Activated naive CD4-positive, alpha-beta T cell treated with anti-CD3 and anti-CD28 coated beads, Interleukin-2, amount 50 U/mL, for 24 hours (primary cell): ENCODE data around the gene DQX1.

ENCODE experiments used
- H3K27ac Mint-ChIP-seq: one replicate; pipeline ENCODE4 v1.8.0; 2021; ENCODE audit warnings: mild to moderate bottlenecking, mixed read lengths
- H3K27me3 Mint-ChIP-seq: one replicate; pipeline ENCODE4 v1.8.0; 2021; ENCODE audit warnings: mixed read lengths
- H3K36me3 Mint-ChIP-seq: one replicate; pipeline ENCODE4 v1.8.0; 2021; ENCODE audit warnings: mixed read lengths
- H3K4me1 Mint-ChIP-seq: one replicate; pipeline ENCODE4 v1.8.0; 2021; ENCODE audit warnings: mixed read lengths
- H3K4me3 Mint-ChIP-seq: one replicate; pipeline ENCODE4 v1.8.0; 2021; ENCODE audit warnings: mild to moderate bottlenecking, mixed read lengths
- H3K9me3 Mint-ChIP-seq: one replicate; pipeline ENCODE4 v1.8.0; 2021; ENCODE audit warnings: mixed read lengths

DQX1 gene

DNA sequence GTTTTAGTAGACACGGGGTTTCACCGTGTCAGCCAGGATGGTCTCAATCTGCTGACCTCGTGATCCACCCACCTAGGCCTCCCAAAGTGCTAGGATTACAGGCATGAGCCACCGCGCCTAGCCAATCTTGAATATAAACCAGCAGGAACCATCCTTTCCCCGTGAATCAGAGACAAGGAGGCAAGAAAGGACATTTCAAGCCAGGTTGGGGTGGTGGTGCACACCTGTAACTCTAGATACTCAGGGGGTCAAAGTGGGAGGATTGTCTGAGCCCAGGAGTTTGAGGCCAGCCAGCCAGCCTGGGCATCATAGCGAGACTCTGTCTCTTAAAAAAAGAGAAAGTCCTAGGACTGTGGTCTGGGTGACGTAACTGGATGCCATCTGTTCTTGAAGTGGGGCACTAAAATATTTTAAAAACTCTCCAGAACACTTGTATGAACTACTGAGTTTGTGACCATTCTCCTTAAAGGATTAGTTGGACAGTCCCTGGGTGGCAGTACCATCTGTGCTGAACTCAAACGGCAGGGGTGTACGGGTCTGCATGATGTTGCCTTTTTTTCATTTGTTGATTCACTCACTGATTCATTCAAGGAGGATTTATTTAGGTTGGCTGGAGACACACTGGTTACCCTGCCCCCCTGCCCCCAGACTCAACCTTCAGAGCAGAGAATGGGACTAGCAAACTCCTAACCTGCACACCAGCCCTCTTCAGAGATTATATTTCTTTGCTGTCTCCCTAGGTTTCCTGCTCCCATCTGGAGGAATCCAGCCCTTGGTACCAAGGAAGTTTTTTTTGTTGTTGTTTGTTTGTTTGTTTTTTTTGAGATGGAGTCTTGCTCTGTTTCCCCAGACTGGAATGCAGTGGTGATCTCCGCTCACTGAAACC lies 14.7 kb downstream of the DQX1 start:
- Mint-ChIP-seq H3K27ac (no peak overlapping the region), H3K4me1 (peaks cover 31% of the 10 kb centered on the region), H3K27me3 (peaks cover 36% of the 10 kb centered on the region), H3K36me3 (peaks cover 5% of the 10 kb centered on the region), H3K9me3 (no peaks in the 10 kb centered on the region), H3K4me3 (no peak overlapping the region)

DNA sequence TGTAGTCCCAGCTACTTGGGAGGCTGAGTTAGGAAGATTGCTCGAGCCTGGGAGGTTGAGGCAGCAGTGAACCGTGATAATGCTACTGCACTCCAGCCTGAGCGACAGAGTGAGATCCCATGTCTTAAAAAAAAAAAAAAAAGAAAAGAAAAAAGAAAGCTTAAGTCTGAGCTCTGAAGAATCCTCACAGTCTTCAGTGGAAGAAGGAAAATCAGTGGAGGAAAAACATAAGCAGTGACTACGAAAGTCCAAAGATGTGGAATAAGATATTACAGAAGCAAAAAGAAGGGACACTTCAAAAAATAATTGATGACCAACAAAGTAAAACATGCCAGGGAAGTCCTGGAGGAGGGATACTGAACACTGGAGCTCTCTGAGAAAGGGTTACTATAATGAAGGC lies 15.8 kb downstream of the DQX1 start:
- H3K36me3 Mint-ChIP-seq = peaks cover 6% of the 10 kb centered on the region
- no peak overlapping the region for H3K27ac Mint-ChIP-seq
- H3K4me1 Mint-ChIP-seq = peaks cover 26% of the 10 kb centered on the region
- no peak overlapping the region for H3K4me3 Mint-ChIP-seq
- no peaks in the 10 kb centered on the region for H3K9me3 Mint-ChIP-seq
- H3K27me3 Mint-ChIP-seq = peaks cover 33% of the 10 kb centered on the region

DNA sequence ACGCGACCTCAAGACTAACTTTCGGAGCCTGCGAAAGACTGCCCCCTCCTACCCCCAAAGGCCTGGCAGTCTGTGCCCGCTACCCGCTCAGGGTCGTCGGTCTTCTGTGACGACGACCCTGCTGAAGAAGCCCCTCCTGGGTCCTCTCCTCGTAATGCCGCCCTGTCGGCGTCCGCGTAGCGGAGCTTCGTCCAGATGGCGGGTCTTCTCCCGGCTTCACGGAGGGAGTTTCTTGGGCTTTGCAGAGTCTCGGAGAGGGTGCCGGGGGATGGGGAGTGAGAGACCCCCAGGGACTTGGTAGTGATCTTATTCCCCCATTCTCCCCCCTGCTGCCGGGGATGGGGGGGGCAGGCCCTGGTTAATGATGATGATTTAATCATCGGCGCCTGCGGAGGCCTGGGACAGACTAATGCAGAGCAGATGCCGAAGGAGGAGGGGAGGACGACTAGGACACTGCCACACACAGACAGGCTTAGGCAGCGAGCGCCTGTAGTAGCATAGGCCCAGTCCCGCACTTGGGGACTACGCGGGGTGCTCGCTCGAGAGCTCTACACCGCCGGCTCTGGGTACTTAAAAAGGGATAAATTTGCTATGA lies 18.0 kb downstream of the DQX1 start:
- Mint-ChIP-seq H3K27ac (peak overlapping the region; percentile 97), H3K27me3 (peaks cover 36% of the 10 kb centered on the region), H3K36me3 (peaks cover 18% of the 10 kb centered on the region), H3K9me3 (no peaks in the 10 kb centered on the region), H3K4me3 (peak overlapping the region; percentile 94), H3K4me1 (peaks cover 39% of the 10 kb centered on the region)

DNA sequence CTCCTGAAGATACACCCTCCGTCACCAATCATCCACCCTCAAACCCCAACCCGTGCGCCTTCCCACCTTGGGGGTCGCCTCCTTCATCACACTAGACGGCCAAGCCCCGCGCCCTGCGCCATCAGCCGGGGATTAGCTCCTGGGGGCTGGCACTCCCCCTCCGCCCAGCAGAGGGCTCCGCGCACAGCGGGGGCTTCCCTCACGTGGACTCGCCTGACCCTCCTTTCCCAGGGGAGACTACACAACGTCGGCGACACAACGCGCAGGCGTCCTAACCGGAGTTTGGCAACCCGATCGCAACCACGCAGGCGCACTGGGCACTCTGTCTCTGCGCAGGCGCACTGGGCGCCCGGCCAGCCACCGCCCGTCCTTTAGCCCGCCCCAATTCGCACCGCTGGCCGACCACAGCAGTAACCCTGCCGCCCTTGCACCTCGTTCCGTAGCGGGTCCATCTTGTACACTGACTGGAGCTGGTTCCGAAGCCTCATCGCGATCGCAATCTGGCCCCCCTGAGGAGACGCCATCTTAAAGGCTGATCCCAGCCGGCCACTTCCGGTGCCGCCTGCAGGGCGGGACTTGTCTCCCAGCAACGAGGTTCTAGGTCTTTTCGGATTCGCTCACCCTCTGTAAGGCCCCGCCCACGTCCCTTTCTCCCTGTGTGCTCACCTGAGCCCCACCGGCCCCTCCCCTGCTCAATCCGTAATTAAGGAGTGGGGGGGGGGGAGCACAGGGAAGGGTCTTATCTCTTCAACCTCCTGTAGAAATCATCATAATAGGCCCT lies 18.7 kb downstream of the DQX1 start, which contains the start of gene PCGF1:
Gene PCGF1, minus strand, starts transcription at position 551 of the 781 bp plus-strand sequence. Its CDS starts 27 bp downstream, at position 524.
- peak within 1 kb of the TSS; percentile 94 for H3K4me3 Mint-ChIP-seq
- peaks cover 36% of the 10 kb centered on the region for H3K27me3 Mint-ChIP-seq
- H3K27ac Mint-ChIP-seq = peak within 1 kb of the TSS; percentile 97
- no peaks in the 10 kb centered on the region for H3K9me3 Mint-ChIP-seq
- peaks cover 44% of the 10 kb centered on the region for H3K4me1 Mint-ChIP-seq
- peaks cover 18% of the 10 kb centered on the region for H3K36me3 Mint-ChIP-seq

DNA sequence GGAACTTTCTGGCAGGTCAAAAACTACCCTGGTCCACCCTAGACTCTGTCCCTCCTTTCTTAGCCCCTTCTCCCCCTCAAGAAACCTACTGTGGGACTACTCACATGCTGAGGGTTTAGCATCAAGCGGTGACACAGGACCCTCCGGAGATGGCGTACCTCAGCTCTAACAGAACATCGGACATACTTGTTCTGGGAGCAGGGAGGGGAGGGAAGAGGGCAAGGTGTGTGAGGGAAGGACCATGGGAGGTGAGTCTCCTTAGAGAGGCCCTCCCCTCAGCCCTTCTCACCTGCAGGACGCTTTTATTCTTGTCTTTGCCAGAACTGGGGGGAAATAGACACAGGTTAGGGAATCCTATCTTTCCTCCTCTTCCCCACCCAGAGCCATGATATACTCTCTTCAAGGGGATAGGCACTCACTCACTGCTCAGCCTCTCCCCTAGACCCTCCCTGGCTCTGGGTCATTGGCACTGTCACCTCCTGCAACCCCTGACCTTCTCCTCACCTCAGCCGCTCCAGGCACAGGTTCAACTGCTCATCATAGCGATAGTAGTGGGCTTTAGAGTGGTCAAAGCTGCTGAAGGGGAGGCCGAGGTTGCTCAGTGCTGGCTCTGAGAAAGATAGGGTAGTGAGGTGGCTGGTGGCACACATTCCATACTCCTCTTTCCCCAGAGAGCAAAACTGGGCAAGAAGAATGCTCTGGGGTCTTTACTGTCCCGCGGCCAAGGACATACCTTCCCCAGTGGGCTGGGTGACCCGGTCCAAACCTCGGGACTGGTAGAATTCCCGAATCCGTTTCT lies 20.4 kb downstream of the DQX1 start:
- H3K9me3 Mint-ChIP-seq = no peaks in the 10 kb centered on the region
- no peak overlapping the region for H3K27ac Mint-ChIP-seq
- peaks cover 38% of the 10 kb centered on the region for H3K27me3 Mint-ChIP-seq
- peaks cover 51% of the 10 kb centered on the region for H3K4me1 Mint-ChIP-seq
- H3K4me3 Mint-ChIP-seq = peak overlapping the region; percentile 23
- H3K36me3 Mint-ChIP-seq = peaks cover 18% of the 10 kb centered on the region

DNA sequence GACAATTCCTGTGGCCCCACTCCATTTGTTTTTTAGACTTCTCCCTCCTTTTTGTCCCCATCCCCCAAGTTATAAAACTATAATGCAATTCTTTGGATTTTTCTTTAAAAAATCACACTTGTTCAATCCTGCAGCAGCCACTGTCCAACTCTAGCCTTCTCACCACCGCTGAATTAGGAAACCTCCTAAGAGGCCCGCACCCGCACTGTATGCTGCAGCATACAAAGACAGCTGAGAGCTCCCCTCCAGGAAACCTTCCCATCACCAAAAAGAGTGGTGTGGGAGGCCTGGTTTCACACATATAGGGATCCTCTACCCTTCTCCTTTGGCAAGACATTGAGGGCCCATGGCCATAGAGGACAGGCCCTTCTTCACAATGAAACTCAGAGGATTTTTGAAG lies 21.4 kb downstream of the DQX1 start:
- peaks cover 37% of the 10 kb centered on the region for H3K27me3 Mint-ChIP-seq
- H3K4me1 Mint-ChIP-seq = peaks cover 51% of the 10 kb centered on the region
- peak overlapping the region; percentile 43 for H3K27ac Mint-ChIP-seq
- H3K36me3 Mint-ChIP-seq = peaks cover 18% of the 10 kb centered on the region
- H3K4me3 Mint-ChIP-seq = peak overlapping the region; percentile 23
- no peaks in the 10 kb centered on the region for H3K9me3 Mint-ChIP-seq

DNA sequence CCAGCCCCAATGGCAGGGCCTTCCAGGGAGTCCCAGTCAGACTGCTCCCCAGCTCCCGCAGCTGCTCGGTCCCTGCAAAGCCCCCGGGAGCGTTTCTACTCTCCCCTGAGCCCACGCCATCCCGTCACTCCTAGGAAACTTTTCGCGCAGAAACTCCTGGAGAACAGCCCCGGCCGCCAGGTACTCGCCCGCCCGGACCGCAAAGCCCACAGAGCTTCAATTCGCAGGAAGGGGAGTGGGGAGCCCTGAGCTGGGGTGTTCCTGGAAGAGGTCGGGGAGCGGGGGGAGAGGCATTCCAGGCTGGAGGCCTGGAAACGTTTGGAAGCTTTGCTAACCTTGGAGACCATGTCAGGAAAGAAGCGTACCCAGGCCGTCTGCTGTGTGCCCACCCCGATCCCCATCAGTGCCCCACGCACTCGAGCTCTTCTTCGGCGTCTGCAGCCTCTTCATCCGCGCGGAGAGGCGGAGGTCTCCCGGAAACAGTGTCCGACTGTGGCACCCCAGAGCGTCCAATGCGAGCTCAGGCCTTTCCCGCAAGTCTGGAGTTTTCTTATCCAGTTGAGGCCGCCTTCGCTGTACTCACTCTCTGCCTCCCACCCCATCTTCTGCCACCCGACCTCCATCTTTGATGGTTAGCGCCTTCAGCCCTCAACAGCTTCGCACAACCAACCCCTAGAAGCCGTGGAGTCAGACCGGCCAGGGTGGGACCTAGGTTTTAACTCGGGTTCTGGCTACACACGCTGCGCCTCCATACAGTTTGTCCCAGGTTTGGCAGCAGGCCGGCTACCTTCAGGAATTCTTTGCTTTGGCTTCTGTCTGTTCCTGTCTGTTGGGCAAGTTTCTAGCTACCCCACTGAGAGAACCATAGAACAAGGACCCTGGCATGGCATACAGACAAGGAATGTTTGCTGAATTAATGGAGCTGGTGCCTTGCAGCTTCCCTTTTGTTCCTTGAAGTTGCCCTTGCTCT lies 22.2 kb downstream of the DQX1 start:
- peaks cover 41% of the 10 kb centered on the region for H3K27me3 Mint-ChIP-seq

DNA sequence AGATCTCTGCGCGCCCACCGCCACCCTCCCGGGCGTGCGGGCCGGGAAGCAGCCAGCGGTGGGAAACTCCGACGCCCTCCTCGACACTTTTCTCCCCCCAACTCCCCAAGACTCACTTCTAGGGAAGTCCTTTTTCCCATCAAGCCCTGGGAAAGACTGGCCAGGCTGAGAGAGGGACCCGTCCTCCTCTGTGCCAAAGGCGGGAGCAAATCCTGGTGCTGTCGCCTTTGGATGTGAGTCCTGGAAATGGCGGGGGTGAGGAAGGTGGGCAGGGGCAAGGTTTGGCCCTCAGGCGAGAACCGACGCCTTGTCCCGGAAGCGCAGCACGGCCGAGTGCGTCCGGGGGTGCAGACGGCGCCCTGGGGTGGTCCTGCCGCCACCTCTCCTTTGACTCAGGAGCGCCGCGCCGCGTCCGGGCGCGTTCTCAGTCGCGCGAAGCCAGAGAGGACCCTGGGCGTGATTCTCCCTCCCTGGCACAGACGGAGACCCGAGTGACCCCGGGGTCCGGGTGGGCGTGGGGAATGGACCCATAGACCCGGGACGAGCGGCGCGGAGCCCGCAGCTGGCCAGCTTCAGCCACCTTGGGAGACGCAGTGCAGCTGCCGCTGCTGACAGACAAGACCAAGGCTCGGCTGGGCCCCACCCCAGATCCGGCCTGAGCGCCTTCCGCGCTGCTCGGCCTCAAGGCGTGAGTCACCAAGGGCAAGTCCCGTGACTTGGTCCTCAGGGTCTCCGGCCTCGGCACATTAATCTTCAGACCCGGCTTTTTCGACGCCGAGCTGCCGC lies 23.1 kb downstream of the DQX1 start:
- no peaks in the 10 kb centered on the region for H3K9me3 Mint-ChIP-seq
- H3K27ac Mint-ChIP-seq = no peak overlapping the region
- H3K4me3 Mint-ChIP-seq = peak overlapping the region; percentile 73
- peaks cover 57% of the 10 kb centered on the region for H3K4me1 Mint-ChIP-seq
- peaks cover 18% of the 10 kb centered on the region for H3K36me3 Mint-ChIP-seq
- H3K27me3 Mint-ChIP-seq = peaks cover 45% of the 10 kb centered on the region

More for the DNA sequence above, 22.2 kb downstream of the DQX1 start:
- peak overlapping the region; percentile 73 for H3K4me3 Mint-ChIP-seq
- H3K27ac Mint-ChIP-seq = no peak overlapping the region
- peaks cover 18% of the 10 kb centered on the region for H3K36me3 Mint-ChIP-seq
- H3K4me1 Mint-ChIP-seq = peaks cover 57% of the 10 kb centered on the region
- H3K9me3 Mint-ChIP-seq = no peaks in the 10 kb centered on the region

DNA sequence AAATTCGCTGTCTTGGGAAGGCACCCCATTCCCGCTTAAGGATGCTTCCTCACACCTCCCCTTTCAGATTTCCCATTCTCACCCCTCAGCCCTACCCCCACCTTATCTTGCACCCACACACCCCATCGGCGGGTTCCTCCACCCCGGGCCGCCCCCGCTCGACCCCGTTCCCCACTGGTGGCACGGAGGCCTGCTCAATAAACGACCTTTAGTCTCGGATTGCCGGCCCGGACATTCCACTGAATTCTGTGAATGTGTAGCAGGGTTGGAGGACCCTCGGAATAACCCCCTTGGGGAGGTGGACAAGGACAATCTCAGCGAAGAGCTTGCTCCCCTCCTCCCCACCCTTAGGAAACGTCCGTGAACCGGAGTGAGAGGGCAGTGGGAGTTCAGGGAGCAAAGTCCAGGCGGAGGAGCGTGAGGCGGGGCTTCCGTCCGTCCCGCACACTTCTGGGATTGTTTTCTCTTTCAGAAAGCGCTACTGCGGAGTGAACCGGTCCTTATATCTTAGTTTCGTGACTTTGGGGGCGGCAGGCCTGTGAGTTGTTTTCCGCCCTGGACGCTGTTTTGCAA lies 23.8 kb downstream of the DQX1 start:
- Mint-ChIP-seq H3K27ac (peak overlapping the region; percentile 35), H3K4me3 (peak overlapping the region; percentile 73), H3K36me3 (peaks cover 18% of the 10 kb centered on the region), H3K9me3 (no peaks in the 10 kb centered on the region), H3K27me3 (peaks cover 47% of the 10 kb centered on the region), H3K4me1 (peaks cover 58% of the 10 kb centered on the region)

DNA sequence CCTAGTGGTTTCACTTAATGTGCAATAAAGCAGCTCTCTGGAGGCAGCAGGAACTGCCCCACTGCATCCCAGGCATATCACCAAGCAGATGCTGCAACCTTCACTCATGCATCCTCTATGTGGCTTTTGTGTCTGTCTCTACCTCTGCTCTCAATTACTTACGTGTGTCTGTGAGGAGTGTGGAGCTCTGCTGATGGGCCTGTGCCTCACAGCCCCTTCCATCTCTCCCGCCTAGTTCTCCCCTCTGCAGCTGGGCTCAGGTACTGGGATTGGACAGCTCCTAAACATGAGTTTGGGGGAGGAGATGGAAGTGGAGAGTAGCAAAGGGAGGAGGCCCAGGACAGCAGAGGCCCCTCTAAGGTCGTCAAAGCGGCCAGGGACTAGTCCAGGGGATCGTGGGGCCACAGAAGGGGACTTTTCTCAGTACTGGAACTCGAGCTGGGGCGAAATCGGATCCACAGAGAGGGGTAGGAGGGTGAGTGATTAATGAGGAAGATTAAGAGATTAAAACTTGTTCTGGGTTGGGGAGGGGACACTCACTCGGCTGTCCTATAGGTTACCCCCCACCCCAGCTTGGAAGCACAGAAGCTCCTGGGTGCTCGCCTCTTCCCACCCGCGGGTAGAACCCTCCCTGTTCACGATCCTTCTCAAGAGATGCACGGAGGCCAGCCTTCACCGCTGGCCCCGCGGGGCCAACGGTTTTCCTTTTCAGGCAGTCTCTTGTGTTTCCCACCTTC lies 24.5 kb downstream of the DQX1 start:
- Mint-ChIP-seq H3K9me3 (no peaks in the 10 kb centered on the region), H3K4me3 (peak overlapping the region; percentile 73), H3K27ac (no peak overlapping the region), H3K4me1 (peaks cover 51% of the 10 kb centered on the region), H3K27me3 (peaks cover 44% of the 10 kb centered on the region), H3K36me3 (peaks cover 14% of the 10 kb centered on the region)

DNA sequence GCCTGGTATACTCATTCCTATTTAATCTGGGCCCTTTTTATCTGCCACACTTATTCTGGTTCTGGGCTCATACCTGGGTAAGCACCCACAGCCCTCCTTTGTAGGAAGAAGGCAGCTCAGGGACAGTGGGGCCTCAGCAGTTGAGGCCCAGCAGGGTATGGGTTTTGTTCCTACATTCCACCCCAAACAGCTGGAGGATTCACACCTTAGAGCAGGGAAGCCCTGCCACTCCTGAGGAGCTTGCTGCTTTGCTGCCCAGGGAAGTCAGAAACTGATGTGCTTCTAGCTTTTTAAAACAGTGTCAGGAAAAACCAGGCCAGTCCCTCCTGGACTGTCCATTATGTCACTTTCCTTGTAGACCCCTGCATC lies 25.5 kb downstream of the DQX1 start:
- no peaks in the 10 kb centered on the region for H3K9me3 Mint-ChIP-seq
- no peak overlapping the region for H3K27ac Mint-ChIP-seq
- H3K36me3 Mint-ChIP-seq = peaks cover 13% of the 10 kb centered on the region
- H3K4me1 Mint-ChIP-seq = peaks cover 49% of the 10 kb centered on the region
- no peak overlapping the region for H3K4me3 Mint-ChIP-seq
- H3K27me3 Mint-ChIP-seq = peaks cover 43% of the 10 kb centered on the region

DNA sequence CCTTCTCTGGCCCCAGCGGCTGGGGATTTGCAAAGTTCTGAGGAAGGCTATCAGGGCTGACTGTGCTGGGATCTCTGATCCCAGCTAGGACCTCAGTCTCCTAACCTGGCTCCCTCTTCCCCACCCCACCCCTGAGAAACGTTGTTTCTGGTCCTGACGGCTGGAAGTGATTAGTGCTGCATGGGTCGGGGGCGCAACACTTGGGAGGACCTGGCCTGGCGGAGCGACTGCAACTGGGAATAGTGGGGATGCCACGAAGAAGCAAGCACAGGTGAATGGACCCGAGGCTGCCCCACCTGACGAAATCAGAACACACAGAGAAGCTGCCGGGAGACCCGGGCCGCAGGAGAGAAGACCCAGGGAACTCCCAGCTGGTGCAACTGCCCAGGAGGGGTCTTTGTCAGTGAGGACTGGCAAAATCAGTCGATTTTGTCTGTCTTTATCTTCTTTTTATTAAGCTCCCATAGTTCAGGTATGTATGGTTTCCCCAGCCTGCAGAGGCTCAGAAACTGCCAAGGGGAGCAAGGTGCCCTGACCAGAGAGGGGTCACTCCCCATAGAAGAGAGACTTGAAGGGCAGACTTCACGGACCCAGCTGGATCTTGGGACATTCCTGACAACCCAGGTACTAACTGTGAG lies 26.0 kb downstream of the DQX1 start:
- no peak overlapping the region for H3K27ac Mint-ChIP-seq
- H3K4me1 Mint-ChIP-seq = peaks cover 49% of the 10 kb centered on the region
- H3K4me3 Mint-ChIP-seq = peak overlapping the region; percentile 4
- H3K9me3 Mint-ChIP-seq = no peaks in the 10 kb centered on the region
- peaks cover 41% of the 10 kb centered on the region for H3K27me3 Mint-ChIP-seq
- H3K36me3 Mint-ChIP-seq = peaks cover 9% of the 10 kb centered on the region
